HepG2 (cell line): ENCODE results near the gene TMEM38B. TPM values are rescaled to one million over a fixed set of nuclear protein-coding genes. Genes with fewer than 3 reads are reported as not detected.

Experiments used
- FOXC1 ChIP-seq: sonication (generic); formaldehyde crosslinking; IDR thresholded peaks from 2 replicates; pipeline ENCODE4 v1.8.0; 2022; ENCODE audit warnings: mild to moderate bottlenecking, missing genetic modification reagents, borderline replicate concordance
- HOXA3 ChIP-seq: sonication (generic); formaldehyde crosslinking; IDR thresholded peaks from 2 replicates; pipeline ENCODE4 v1.5.0; 2020; ENCODE audit warnings: missing genetic modification reagents
- KDM5B ChIP-seq: sonication (generic); formaldehyde crosslinking; IDR thresholded peaks from 2 replicates; pipeline ENCODE4 v1.4.0; 2020; ENCODE audit warnings: missing genetic modification reagents, mild to moderate bottlenecking, borderline replicate concordance
- NR0B2 ChIP-seq: sonication (generic); formaldehyde crosslinking; IDR thresholded peaks from 2 replicates; pipeline ENCODE4 v1.4.0; 2020; ENCODE audit warnings: mild to moderate bottlenecking, missing genetic modification reagents
- RXRA ChIP-seq: sonication (generic); formaldehyde crosslinking; IDR thresholded peaks from 2 replicates; pipeline ENCODE4 v1.5.1; 2020; ENCODE audit warnings: missing genetic modification reagents
- TAF15 ChIP-seq: fragments of 200-400 bp; formaldehyde crosslinking; IDR thresholded peaks from one replicate; pipeline ENCODE4 v1.6.1; 2018; ENCODE audit warnings: mild to moderate bottlenecking, low read depth, low read length; ENCODE audit not compliant: poor library complexity, severe bottlenecking
- ZMYM4 ChIP-seq: sonication (generic); formaldehyde crosslinking; IDR thresholded peaks from 2 replicates; pipeline ENCODE4 v1.8.1; 2023; ENCODE audit warnings: mild to moderate bottlenecking, missing genetic modification reagents
- ZNF232 ChIP-seq: sonication (generic); formaldehyde crosslinking; IDR thresholded peaks from 2 replicates; pipeline ENCODE4 v1.4.0; 2020; ENCODE audit warnings: missing genetic modification reagents, borderline replicate concordance
- ZNF274 ChIP-seq: sonication (generic); formaldehyde crosslinking; IDR thresholded peaks from 2 replicates; pipeline ENCODE4 v1.5.1; 2020; ENCODE audit warnings: mild to moderate bottlenecking, missing genetic modification reagents
- ZNF331 ChIP-seq: sonication (generic); formaldehyde crosslinking; IDR thresholded peaks from 2 replicates; pipeline ENCODE4 v1.4.0; 2020; ENCODE audit warnings: missing genetic modification reagents
- ZNF564 ChIP-seq: sonication (generic); formaldehyde crosslinking; IDR thresholded peaks from 2 replicates; pipeline ENCODE4 v1.8.1; 2023; ENCODE audit warnings: mild to moderate bottlenecking, missing genetic modification reagents
- ZNF567 ChIP-seq: sonication (generic); formaldehyde crosslinking; IDR thresholded peaks from 2 replicates; pipeline ENCODE4 v1.8.1; 2023; ENCODE audit warnings: mild to moderate bottlenecking, missing genetic modification reagents, borderline replicate concordance
- ZNF720 ChIP-seq: sonication (generic); formaldehyde crosslinking; IDR thresholded peaks from 2 replicates; pipeline ENCODE4 v1.4.0; 2020; ENCODE audit warnings: missing genetic modification reagents
- ZNF761 ChIP-seq: sonication (generic); formaldehyde crosslinking; conservative IDR thresholded peaks from 2 replicates; pipeline ENCODE4 v1.4.0; 2020; ENCODE audit warnings: mild to moderate bottlenecking, missing genetic modification reagents
- ZNF788 ChIP-seq: sonication (generic); formaldehyde crosslinking; IDR thresholded peaks from 2 replicates; pipeline ENCODE4 v1.5.0; 2020; ENCODE audit warnings: mild to moderate bottlenecking, missing genetic modification reagents, borderline replicate concordance
- polyA plus RNA-seq, 8 experiments: library from polyadenylated mRNA; depleted of rRNA in 3 of 8; stranded (reverse) in 7 of 8; unstranded in 1 of 8; fragments of >200 nt; fragmentation: Illumina TruSeq in 4 of 8; extraction: Trizol in 4 of 8; gene quantifications; 2 replicates each; pipeline versions ENCODE4 v1.2.1 to v1.2.3, GENCODE V29; 2011 to 2016; ENCODE audit warnings: low read depth in 4 of 8, missing spikeins in 1 of 8, mixed read lengths in 1 of 8; ENCODE audit not compliant: insufficient read depth in 1 of 8
- total RNA-seq, 5 experiments: library from RNA; depleted of rRNA; stranded (reverse); fragments of >200 nt; fragmentation: Illumina TruSeq; extraction: Trizol; gene quantifications; 2 replicates each; pipeline ENCODE4 v1.2.3, GENCODE V29; 2016; ENCODE audit warnings: low read depth in 1 of 5
- TF ChIP-seq, protein P1 (sequence below): sonication (generic); formaldehyde crosslinking; IDR thresholded peaks from 2 replicates; pipeline ENCODE4 v1.4.0; 2020; ENCODE audit warnings: missing genetic modification reagents
- TF ChIP-seq, protein P2 (sequence below): sonication (generic); formaldehyde crosslinking; IDR thresholded peaks from 2 replicates; pipeline ENCODE4 v1.9.0; 2021; ENCODE audit warnings: missing genetic modification reagents, borderline replicate concordance

TMEM38B gene
- total and polyA plus RNA-seq, 2 of the 13 experiments (the other 11 are each of a cell fraction or from before 2014, with no cell fraction given) = 13.4 to 32.4 TPM

GRCh38 chr9:105656131-105656921 is 38.0 kb upstream of the TMEM38B start (continued):
- 0 out of 2 replicates have a peak, but pooled peaks have one; percentile 39 for TF ChIP-seq NR0B2
- TF ChIP-seq RXRA (CRISPR knock-in tag) = peak; percentile 33; the same call in 1 of the 2 replicates
- TF ChIP-seq ZNF720 (CRISPR knock-in tag) = no peak
- TF ChIP-seq HOXA3 = peak; percentile 15; the same call in 1 of the 2 replicates
- TF ChIP-seq, protein P1, sequence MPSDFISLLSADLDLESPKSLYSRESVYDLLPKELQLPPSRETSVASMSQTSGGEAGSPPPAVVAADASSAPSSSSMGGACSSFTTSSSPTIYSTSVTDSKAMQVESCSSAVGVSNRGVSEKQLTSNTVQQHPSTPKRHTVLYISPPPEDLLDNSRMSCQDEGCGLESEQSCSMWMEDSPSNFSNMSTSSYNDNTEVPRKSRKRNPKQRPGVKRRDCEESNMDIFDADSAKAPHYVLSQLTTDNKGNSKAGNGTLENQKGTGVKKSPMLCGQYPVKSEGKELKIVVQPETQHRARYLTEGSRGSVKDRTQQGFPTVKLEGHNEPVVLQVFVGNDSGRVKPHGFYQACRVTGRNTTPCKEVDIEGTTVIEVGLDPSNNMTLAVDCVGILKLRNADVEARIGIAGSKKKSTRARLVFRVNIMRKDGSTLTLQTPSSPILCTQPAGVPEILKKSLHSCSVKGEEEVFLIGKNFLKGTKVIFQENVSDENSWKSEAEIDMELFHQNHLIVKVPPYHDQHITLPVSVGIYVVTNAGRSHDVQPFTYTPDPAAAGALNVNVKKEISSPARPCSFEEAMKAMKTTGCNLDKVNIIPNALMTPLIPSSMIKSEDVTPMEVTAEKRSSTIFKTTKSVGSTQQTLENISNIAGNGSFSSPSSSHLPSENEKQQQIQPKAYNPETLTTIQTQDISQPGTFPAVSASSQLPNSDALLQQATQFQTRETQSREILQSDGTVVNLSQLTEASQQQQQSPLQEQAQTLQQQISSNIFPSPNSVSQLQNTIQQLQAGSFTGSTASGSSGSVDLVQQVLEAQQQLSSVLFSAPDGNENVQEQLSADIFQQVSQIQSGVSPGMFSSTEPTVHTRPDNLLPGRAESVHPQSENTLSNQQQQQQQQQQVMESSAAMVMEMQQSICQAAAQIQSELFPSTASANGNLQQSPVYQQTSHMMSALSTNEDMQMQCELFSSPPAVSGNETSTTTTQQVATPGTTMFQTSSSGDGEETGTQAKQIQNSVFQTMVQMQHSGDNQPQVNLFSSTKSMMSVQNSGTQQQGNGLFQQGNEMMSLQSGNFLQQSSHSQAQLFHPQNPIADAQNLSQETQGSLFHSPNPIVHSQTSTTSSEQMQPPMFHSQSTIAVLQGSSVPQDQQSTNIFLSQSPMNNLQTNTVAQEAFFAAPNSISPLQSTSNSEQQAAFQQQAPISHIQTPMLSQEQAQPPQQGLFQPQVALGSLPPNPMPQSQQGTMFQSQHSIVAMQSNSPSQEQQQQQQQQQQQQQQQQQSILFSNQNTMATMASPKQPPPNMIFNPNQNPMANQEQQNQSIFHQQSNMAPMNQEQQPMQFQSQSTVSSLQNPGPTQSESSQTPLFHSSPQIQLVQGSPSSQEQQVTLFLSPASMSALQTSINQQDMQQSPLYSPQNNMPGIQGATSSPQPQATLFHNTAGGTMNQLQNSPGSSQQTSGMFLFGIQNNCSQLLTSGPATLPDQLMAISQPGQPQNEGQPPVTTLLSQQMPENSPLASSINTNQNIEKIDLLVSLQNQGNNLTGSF = peak; percentile 76; the same call in 1 of the 2 replicates
- TF ChIP-seq ZNF331 (CRISPR knock-in tag) = 0 out of 2 replicates have a peak, but pooled peaks have one; percentile 31
- 0 out of 2 replicates have a peak, but pooled peaks have one; percentile 32 for TF ChIP-seq ZNF567 (CRISPR knock-in tag)
- TF ChIP-seq ZNF564 = 0 out of 2 replicates have a peak, but pooled peaks have one; percentile 25
- TF ChIP-seq ZMYM4 = peak; percentile 61; the same call in 1 of the 2 replicates
- TF ChIP-seq FOXC1 (CRISPR knock-in tag) = peak; percentile 83; the same call in 1 of the 2 replicates
- no peak for TF ChIP-seq TAF15
- 0 out of 2 replicates have a peak, but pooled peaks have one; percentile 44 for TF ChIP-seq ZNF761
- 0 out of 2 replicates have a peak, but pooled peaks have one; percentile 14 for TF ChIP-seq ZNF788 (CRISPR knock-in tag)
- TF ChIP-seq, protein P2, sequence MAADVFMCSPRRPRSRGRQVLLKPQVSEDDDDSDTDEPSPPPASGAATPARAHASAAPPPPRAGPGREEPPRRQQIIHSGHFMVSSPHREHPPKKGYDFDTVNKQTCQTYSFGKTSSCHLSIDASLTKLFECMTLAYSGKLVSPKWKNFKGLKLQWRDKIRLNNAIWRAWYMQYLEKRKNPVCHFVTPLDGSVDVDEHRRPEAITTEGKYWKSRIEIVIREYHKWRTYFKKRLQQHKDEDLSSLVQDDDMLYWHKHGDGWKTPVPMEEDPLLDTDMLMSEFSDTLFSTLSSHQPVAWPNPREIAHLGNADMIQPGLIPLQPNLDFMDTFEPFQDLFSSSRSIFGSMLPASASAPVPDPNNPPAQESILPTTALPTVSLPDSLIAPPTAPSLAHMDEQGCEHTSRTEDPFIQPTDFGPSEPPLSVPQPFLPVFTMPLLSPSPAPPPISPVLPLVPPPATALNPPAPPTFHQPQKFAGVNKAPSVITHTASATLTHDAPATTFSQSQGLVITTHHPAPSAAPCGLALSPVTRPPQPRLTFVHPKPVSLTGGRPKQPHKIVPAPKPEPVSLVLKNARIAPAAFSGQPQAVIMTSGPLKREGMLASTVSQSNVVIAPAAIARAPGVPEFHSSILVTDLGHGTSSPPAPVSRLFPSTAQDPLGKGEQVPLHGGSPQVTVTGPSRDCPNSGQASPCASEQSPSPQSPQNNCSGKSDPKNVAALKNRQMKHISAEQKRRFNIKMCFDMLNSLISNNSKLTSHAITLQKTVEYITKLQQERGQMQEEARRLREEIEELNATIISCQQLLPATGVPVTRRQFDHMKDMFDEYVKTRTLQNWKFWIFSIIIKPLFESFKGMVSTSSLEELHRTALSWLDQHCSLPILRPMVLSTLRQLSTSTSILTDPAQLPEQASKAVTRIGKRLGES (CRISPR knock-in tag) = no peak
- no peak for TF ChIP-seq ZNF232 (CRISPR knock-in tag)
- TF ChIP-seq KDM5B (CRISPR knock-in tag) = peak; percentile 86
- TF ChIP-seq ZNF274 = peak; percentile 63; the same call in 1 of the 2 replicates
